ACC112 (cell line): Measurements from ENCODE around the gene TACC2.
A peak's percentile ranks its signal among the peaks of the same experiment; 100 is the strongest.
"Not testable (repeated sequence)": the region's sequence is repeated elsewhere in the genome, so short reads cannot be mapped to it uniquely, and the experiment has no call there.

Experiments
- H2AFZ ChIP-seq: fragments of 200-600 bp; sonication (generic); one replicate; pipeline ENCODE4 v1.6.0; 2017; ENCODE audit warnings: antibody characterized with exemption, low read length; ENCODE audit not compliant: unreplicated experiment
- H3K27ac ChIP-seq: fragments of 200-600 bp; sonication (generic); 2 replicates; pipeline ENCODE4 v1.5.1; 2014; ENCODE audit warnings: low read depth, mild to moderate bottlenecking, antibody characterized with exemption, low read length, moderate library complexity
- H3K27me3 ChIP-seq: fragments of 200-600 bp; sonication (generic); 2 replicates; pipeline ENCODE4 v1.6.1; 2014; ENCODE audit warnings: mild to moderate bottlenecking, antibody characterized with exemption, low read length, moderate library complexity, mixed read lengths; ENCODE audit not compliant: insufficient read depth
- H3K36me3 ChIP-seq: fragments of 200-600 bp; sonication (generic); 2 replicates; pipeline ENCODE4 v1.6.1; 2016; ENCODE audit warnings: mild to moderate bottlenecking, antibody characterized with exemption, low read length, moderate library complexity, mixed read lengths; ENCODE audit not compliant: insufficient read depth
- H3K4me1 ChIP-seq: fragments of 200-600 bp; sonication (generic); one replicate; pipeline ENCODE4 v1.6.1; 2016; ENCODE audit warnings: low read length, mixed read lengths; ENCODE audit not compliant: insufficient read depth, unreplicated experiment, control insufficient read depth
- H3K4me3 ChIP-seq: fragments of 200-600 bp; sonication (generic); 2 replicates; pipeline ENCODE4 v1.5.1; 2014; ENCODE audit warnings: mild to moderate bottlenecking, low read depth, low read length
- H3K79me2 ChIP-seq: fragments of 200-600 bp; sonication (generic); one replicate; pipeline ENCODE4 v1.6.0; 2016; ENCODE audit warnings: low read length; ENCODE audit not compliant: control insufficient read depth, unreplicated experiment, insufficient read depth

The TACC2 gene

GRCh38 chr10:121961456-121961855 lies 27.5 kb upstream of the TACC2 start:
- Histone ChIP-seq H3K79me2 (no peaks in the 10 kb centered on the region), H3K4me3 (no peak overlapping the region), H3K4me1 (peaks cover 6% of the 10 kb centered on the region), H3K27me3 (no peaks in the 10 kb centered on the region), H3K27ac (no peak overlapping the region), H2AFZ (no peak overlapping the region), H3K36me3 (peaks cover 10% of the 10 kb centered on the region)

- Histone ChIP-seq H3K27me3 (no peaks in the 10 kb centered on the region), H3K36me3 (peaks cover 13% of the 10 kb centered on the region), H3K79me2 (no peaks in the 10 kb centered on the region), H2AFZ (no peak overlapping the region), H3K27ac (no peak overlapping the region), H3K4me1 (no peaks in the 10 kb centered on the region), H3K4me3 (no peak overlapping the region)
These were observed 23.0 kb upstream of the TACC2 start for GRCh38 chr10:121965996-121966395.

GRCh38 chr10:121969086-121969485 lies 19.9 kb upstream of the TACC2 start:
- not testable (repeated sequence) for H3K4me1 ChIP-seq, H2AFZ ChIP-seq, H3K27ac ChIP-seq, H3K27me3 ChIP-seq, H3K4me3 ChIP-seq
- H3K36me3 ChIP-seq: peaks cover 13% of the 10 kb centered on the region
- H3K79me2 ChIP-seq: peaks cover 15% of the 10 kb centered on the region

- H2AFZ ChIP-seq: peak overlapping the region; percentile 95
- H3K27ac ChIP-seq: no peak overlapping the region; the same call in 1 of the 2 replicates
- peaks cover 17% of the 10 kb centered on the region for H3K79me2 ChIP-seq
These were observed 14.9 kb upstream of the TACC2 start for GRCh38 chr10:121974019-121974534.

GRCh38 chr10:121974535-121975294 lies 14.2 kb upstream of the TACC2 start, which contains the start of gene NSMCE4A:
Gene NSMCE4A, minus strand, starts transcription at chr10:121975217. Its CDS starts 52 bp downstream, at chr10:121975165.
- H3K27ac ChIP-seq: peak within 1 kb of the TSS; percentile 89
- H3K27me3 ChIP-seq: no peaks in the 10 kb centered on the region
- H3K79me2 ChIP-seq: peaks cover 17% of the 10 kb centered on the region
- no peaks in the 10 kb centered on the region for H3K36me3 ChIP-seq
- H3K4me3 ChIP-seq: peak within 1 kb of the TSS; percentile 99
- H2AFZ ChIP-seq: peak within 1 kb of the TSS; percentile 95
- H3K4me1 ChIP-seq: peaks cover 11% of the 10 kb centered on the region

More at GRCh38 chr10:121974019-121974534, 14.9 kb upstream of the TACC2 start:
- Histone ChIP-seq H3K4me1 (peaks cover 11% of the 10 kb centered on the region), H3K4me3 (peak overlapping the region; percentile 99), H3K27me3 (no peaks in the 10 kb centered on the region), H3K36me3 (no peaks in the 10 kb centered on the region)

- no peak overlapping the region for H2AFZ ChIP-seq
- H3K27ac ChIP-seq: peak overlapping the region; percentile 89
- H3K4me1 ChIP-seq: peaks cover 11% of the 10 kb centered on the region
- H3K79me2 ChIP-seq: peaks cover 17% of the 10 kb centered on the region
- H3K27me3 ChIP-seq: no peaks in the 10 kb centered on the region
- no peaks in the 10 kb centered on the region for H3K36me3 ChIP-seq
- H3K4me3 ChIP-seq: peak overlapping the region; percentile 99
These were observed 13.5 kb upstream of the TACC2 start for GRCh38 chr10:121975295-121976086.

- Histone ChIP-seq H3K4me3 (no peak overlapping the region), H3K27me3 (no peaks in the 10 kb centered on the region), H2AFZ (no peak overlapping the region), H3K79me2 (peaks cover 17% of the 10 kb centered on the region), H3K36me3 (no peaks in the 10 kb centered on the region), H3K4me1 (peaks cover 11% of the 10 kb centered on the region), H3K27ac (no peak overlapping the region)
These were observed 12.4 kb upstream of the TACC2 start for GRCh38 chr10:121976607-121977006.

- Histone ChIP-seq H3K4me1 (peaks cover 6% of the 10 kb centered on the region), H3K36me3 (no peaks in the 10 kb centered on the region), H3K27me3 (no peaks in the 10 kb centered on the region), H2AFZ (no peak overlapping the region), H3K4me3 (no peak overlapping the region), H3K27ac (no peak overlapping the region), H3K79me2 (peaks cover 7% of the 10 kb centered on the region)
These were observed 10.5 kb upstream of the TACC2 start for GRCh38 chr10:121978511-121978910.

- H3K27ac ChIP-seq: no peak overlapping the region
These were observed 7.6 kb upstream of the TACC2 start for GRCh38 chr10:121981346-121981745.

GRCh38 chr10:121983852-121984251 lies 5.1 kb upstream of the TACC2 start:
- Histone ChIP-seq H3K27ac (no peak overlapping the region), H3K4me3 (no peak overlapping the region), H2AFZ (no peak overlapping the region), H3K79me2 (no peaks in the 10 kb centered on the region), H3K27me3 (no peaks in the 10 kb centered on the region), H3K4me1 (peaks cover 7% of the 10 kb centered on the region), H3K36me3 (no peaks in the 10 kb centered on the region)

More at GRCh38 chr10:121981346-121981745, 7.6 kb upstream of the TACC2 start:
- Histone ChIP-seq H3K36me3 (no peaks in the 10 kb centered on the region), H3K27me3 (no peaks in the 10 kb centered on the region), H3K79me2 (no peaks in the 10 kb centered on the region), H3K4me1 (no peaks in the 10 kb centered on the region), H2AFZ (no peak overlapping the region), H3K4me3 (no peak overlapping the region)
